Aorta (tissue), 5 donors: Measurements from ENCODE around the gene PLXNA4. TPM values are rescaled to one million over a fixed set of nuclear protein-coding genes. Genes with fewer than 3 reads are reported as not detected.

Experiments used
- ATAC-seq: fragments of 200-7000 bp; cut with Tn5 transposase; one replicate; pipeline ENCODE4 v1.9.1; 2022; ENCODE audit warnings: moderate library complexity; ENCODE audit not compliant: low FRiP score
- DNase-seq, 2 donors: peaks; one replicate each; pipeline ENCODE4 v3.0.0-alpha.2; 2020
- H3K27ac ChIP-seq, 2 donors: one replicate each; pipeline ENCODE4 v1.5.1; 2013; ENCODE audit warnings: low read length in 2 of 2, mild to moderate bottlenecking in 2 of 2, moderate library complexity in 2 of 2, control low read depth in 1 of 2, inconsistent platforms in 1 of 2, low read depth in 1 of 2
- H3K27me3 ChIP-seq, 2 donors: one replicate each; pipeline ENCODE4 v1.6.1; 2013; ENCODE audit warnings: control low read depth in 1 of 2, low read length in 1 of 2, mild to moderate bottlenecking in 1 of 2, moderate library complexity in 1 of 2; ENCODE audit not compliant: insufficient read depth in 2 of 2, control insufficient read depth in 1 of 2
- H3K36me3 ChIP-seq, 2 donors: one replicate each; pipeline ENCODE4 v1.6.1; 2013; ENCODE audit warnings: control low read depth in 1 of 2, low read length in 1 of 2, mild to moderate bottlenecking in 1 of 2; ENCODE audit not compliant: insufficient read depth in 2 of 2, control insufficient read depth in 1 of 2
- H3K4me1 ChIP-seq, 2 donors: one replicate each; pipeline ENCODE4 v1.6.1; 2013; ENCODE audit warnings: low read length in 2 of 2, control low read depth in 1 of 2, mild to moderate bottlenecking in 1 of 2, moderate library complexity in 1 of 2; ENCODE audit not compliant: insufficient read depth in 2 of 2, control insufficient read depth in 1 of 2
- H3K4me3 ChIP-seq, 2 donors: one replicate each; pipeline ENCODE4 v1.5.1; 2013; ENCODE audit warnings: low read length in 2 of 2, control low read depth in 1 of 2, mild to moderate bottlenecking in 1 of 2
- H3K9me3 ChIP-seq: one replicate; pipeline ENCODE4 v1.6.1; 2013; ENCODE audit warnings: mild to moderate bottlenecking, low read length; ENCODE audit not compliant: control insufficient read depth
- WGBS, 2 donors: extraction: QIAGEN DNeasy Blood & Tissue Kit; methylation state at CpG; one replicate each; pipeline ENCODE4 v1.1.7; 2013; 5-methylcytosine and 5-hydroxymethylcytosine counted together
- intact Hi-C, 2 donors: fragments of 100-400 bp; cut with DNase I; formaldehyde crosslinking; loops; one replicate each; pipeline versions ENCODE4 v1.14.2 to v1.15.0; 2022
- polyA plus RNA-seq, 2 donors: library from polyadenylated mRNA; stranded (reverse); fragments of 200-250 nt; gene quantifications; one replicate each; pipeline ENCODE4 v1.2.3, GENCODE V29; 2013
- total RNA-seq, 2 donors: library from RNA; stranded (reverse); fragmentation: NEBNext Ultra II Directional; extraction: Animal tissue kit (Norgen Biotek cat#: 25700); gene quantifications; one replicate each; pipeline ENCODE4 v1.2.1, GENCODE V29; 2021
- donor health status: healthy with polysubstance abuse.
- donor health status: Bipolar disorder and iron deficiency.
- donor health status: DM: no; HTN: no; CAD: no.
- donor health status: DM: no; HTN: no; CAD: no.
- donor health status: DM: yes; HTN: yes; CAD: no.

The PLXNA4 gene
- total and polyA plus RNA-seq, 4 donors = 0.59 to 30.1 (median 12.0) TPM

DNA sequence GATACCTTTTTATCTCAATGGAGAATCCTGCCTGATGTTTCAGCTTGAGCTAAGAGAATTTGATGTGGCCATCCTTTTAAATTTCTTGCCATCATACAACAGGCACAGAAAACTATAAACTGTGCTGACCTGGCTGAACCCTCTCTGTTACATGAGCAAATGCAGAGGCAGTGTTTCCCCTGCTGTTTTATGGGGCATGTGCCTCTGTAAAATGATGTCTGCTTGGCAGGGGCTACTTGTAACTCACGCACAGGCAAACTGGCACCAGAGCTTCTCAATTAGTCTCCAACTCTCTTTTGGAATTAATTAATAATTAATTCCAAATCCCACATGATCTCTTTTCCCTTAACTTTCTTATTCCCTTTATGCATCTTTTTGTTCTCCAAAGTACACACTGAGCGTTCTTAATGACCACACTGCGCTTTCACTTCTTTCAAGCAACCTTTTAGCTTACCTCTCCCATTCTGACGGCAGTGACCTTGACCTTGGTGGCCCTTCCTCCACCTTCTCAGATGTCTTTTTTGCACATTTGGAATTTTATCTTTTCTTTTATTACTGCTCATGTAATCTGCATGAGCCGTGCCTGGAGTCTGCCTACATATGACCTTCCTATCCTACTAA is 334.0 kb downstream of the PLXNA4 start:
- no peaks in the 10 kb centered on the region for H3K9me3 ChIP-seq
- peaks cover 0 to 6% of the 10 kb centered on the region in 2 donors for H3K4me1 ChIP-seq
- ATAC-seq = no peak
- no peaks in the 10 kb centered on the region for H3K36me3 ChIP-seq
- no peak overlapping the region for H3K4me3 ChIP-seq
- WGBS, 2 donors = 92 to 95% methylated on average over 5 of the region's 5 CpGs
- no peak for DNase-seq
- no peaks in the 10 kb centered on the region for H3K27me3 ChIP-seq
- no peak overlapping the region for H3K27ac ChIP-seq
- intact Hi-C loops = no loop called here

DNA sequence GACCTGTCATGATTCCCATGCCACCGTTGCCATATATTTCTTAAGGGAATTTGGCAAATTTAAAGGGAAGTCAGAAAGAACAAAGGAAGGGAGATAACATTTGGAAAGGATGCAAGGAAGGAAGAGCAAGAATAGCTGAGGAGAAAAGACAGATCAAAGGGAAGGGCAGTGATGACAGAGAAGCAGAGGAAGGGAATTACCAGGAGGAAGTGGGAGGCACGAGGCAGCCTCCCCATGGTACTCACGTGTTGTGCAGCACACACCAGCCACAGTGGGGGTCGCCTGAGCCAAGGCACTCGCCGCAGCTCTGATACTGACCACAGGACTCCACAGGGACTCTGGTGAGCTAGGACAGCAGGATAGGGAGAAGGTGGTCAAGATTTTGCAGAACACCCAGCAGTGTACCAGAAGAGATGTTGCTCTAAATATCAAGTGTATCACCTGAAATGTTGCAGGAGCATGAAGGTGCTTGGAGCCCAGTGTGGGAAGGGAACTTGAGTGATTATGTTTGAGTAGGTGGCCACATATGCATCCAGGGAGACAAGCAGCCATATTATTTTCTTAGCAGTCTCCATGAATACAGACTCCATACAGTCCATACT is 335.3 kb downstream of the PLXNA4 start:
- no peaks in the 10 kb centered on the region for H3K27me3 ChIP-seq
- H3K36me3 ChIP-seq = no peaks in the 10 kb centered on the region
- WGBS, 2 donors = 66 to 77% methylated on average over 6 of the region's 6 CpGs
- peaks cover 0 to 6% of the 10 kb centered on the region in 2 donors for H3K4me1 ChIP-seq
- no peaks in the 10 kb centered on the region for H3K9me3 ChIP-seq
- no peak for ATAC-seq
- no peak overlapping the region for H3K27ac ChIP-seq
- H3K4me3 ChIP-seq = no peak overlapping the region
- intact Hi-C loops = no loop called here
- DNase-seq = no peak

DNA sequence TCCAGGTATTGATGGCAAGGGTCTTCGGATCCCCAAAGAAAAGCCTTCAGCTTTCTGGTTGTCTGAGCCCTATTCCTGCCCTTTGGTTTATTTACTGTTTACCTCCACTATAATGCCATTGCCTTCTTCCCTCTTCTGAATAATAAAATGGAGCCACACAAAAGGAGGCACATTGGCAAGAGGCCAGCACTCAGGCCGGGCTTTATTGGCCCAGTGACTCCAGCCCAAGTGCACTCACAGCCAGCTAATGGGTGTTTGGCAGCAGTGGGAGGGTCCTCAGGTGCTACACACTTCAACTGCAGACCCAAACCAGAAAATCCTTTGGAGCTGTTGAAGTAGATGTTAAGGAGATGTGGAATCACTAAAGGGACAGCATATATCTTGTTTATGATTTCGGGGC is 336.0 kb downstream of the PLXNA4 start:
- 55 to 66% methylated on average over 3 of the region's 3 CpGs for WGBS, 2 donors
- Histone ChIP-seq H3K27ac (no peak overlapping the region), H3K9me3 (no peaks in the 10 kb centered on the region), H3K36me3 (no peaks in the 10 kb centered on the region), H3K4me1 (peaks cover 0 to 6% of the 10 kb centered on the region in 2 donors), H3K4me3 (no peak overlapping the region), H3K27me3 (no peaks in the 10 kb centered on the region)
- intact Hi-C loops = no loop called here
- DNase-seq = no peak
- ATAC-seq = no peak

GRCh38 chr7:132239422-132239994 is 336.8 kb downstream of the PLXNA4 start:
- Histone ChIP-seq H3K27ac (no peak overlapping the region), H3K9me3 (no peaks in the 10 kb centered on the region), H3K27me3 (no peaks in the 10 kb centered on the region), H3K4me3 (no peak overlapping the region), H3K4me1 (peaks cover 0 to 6% of the 10 kb centered on the region in 2 donors), H3K36me3 (no peaks in the 10 kb centered on the region)
- no peak for ATAC-seq
- intact Hi-C loops = no loop called here
- WGBS, 2 donors = 90 to 93% methylated on average over 5 of the region's 5 CpGs
- DNase-seq = no peak

DNA sequence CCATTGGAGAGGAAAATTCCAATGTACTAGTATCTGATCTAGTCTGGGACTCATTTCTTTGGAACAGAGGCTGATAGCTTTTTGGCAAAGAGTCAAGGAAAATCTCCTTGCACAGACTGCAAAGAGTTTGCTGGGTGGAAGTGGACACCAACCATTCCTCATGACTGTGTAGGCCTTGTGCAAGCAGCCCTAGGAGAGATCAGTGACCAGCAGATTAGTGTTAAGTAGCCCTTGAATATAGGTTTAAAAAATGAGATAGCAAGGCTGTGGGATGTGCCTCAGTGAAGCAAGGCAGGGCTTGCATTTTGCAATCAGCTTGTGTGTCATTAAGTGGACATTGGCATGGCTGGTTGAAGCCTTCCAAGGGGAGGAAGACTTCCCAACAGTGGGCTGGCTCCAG is 341.6 kb downstream of the PLXNA4 start:
- DNase-seq (no peak), ATAC-seq (no peak)
- Histone ChIP-seq H3K27me3 (no peaks in the 10 kb centered on the region), H3K4me3 (no peak overlapping the region), H3K27ac (no peak overlapping the region), H3K9me3 (no peaks in the 10 kb centered on the region), H3K36me3 (no peaks in the 10 kb centered on the region), H3K4me1 (no peaks in the 10 kb centered on the region)
- intact Hi-C loops = no loop called here

DNA sequence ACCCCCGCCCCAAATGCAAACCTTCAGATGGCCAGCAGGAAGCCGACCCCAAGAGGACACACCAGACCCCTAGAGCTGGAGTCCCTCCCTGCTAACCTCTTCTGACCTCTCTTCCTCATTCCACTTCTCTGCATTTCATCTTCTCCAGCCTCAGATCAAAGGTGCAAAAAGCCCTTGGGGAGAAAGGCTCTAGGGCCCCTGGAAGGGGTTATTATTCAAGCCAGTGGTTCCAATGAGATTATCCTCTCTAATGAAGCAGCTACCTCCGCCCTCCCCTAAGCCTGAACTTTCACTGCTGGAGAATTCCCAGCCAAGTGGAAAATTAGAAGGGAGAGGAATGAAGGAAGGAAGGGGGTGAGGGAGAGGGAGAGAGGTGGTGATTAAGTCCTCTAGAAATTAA is 343.9 kb downstream of the PLXNA4 start:
- H3K27me3 ChIP-seq = no peaks in the 10 kb centered on the region
- intact Hi-C loops = no loop called here
- DNase-seq (no peak), ATAC-seq (no peak)
- no peaks in the 10 kb centered on the region for H3K36me3 ChIP-seq
- no peak overlapping the region for H3K27ac ChIP-seq
- H3K9me3 ChIP-seq = no peaks in the 10 kb centered on the region
- no peaks in the 10 kb centered on the region for H3K4me1 ChIP-seq
- no peak overlapping the region for H3K4me3 ChIP-seq
- 89% methylated on average over 3 of the region's 3 CpGs for WGBS, 2 donors

DNA sequence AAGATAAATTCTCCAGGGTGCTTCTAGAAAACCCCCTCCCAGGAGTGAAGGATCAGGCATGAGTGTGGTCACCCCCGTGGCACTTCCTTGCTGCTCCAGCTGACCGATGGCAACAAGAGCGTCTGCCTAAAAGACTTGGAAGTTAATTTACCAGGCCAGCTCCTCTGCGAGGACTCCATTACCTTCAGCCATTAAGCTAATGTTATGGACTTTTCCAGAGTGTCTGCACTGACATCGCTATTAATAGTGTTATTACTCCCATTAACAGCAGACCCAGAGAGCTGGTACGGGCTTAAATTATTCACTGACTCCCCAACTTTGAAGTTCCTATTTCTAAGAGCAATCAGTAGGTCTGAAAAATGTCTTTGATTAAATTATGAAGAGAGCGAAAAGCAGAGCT is 345.8 kb downstream of the PLXNA4 start:
- no peaks in the 10 kb centered on the region for H3K9me3 ChIP-seq
- H3K27ac ChIP-seq = no peak overlapping the region
- DNase-seq = no peak
- no peaks in the 10 kb centered on the region for H3K36me3 ChIP-seq
- intact Hi-C loops = no loop called here
- 73 to 85% methylated on average over 7 of the region's 7 CpGs for WGBS, 2 donors
- ATAC-seq = no peak
- no peaks in the 10 kb centered on the region for H3K4me1 ChIP-seq
- no peak overlapping the region for H3K4me3 ChIP-seq
- H3K27me3 ChIP-seq = no peaks in the 10 kb centered on the region

GRCh38 chr7:132228240-132228639 is 348.0 kb downstream of the PLXNA4 start:
- intact Hi-C loops = no loop called here
- DNase-seq = no peak
- WGBS, 2 donors = 96 to 97% methylated on average over 14 of the region's 14 CpGs
- Histone ChIP-seq H3K4me3 (no peak overlapping the region), H3K36me3 (no peaks in the 10 kb centered on the region), H3K27me3 (no peaks in the 10 kb centered on the region), H3K4me1 (no peaks in the 10 kb centered on the region), H3K9me3 (no peaks in the 10 kb centered on the region), H3K27ac (no peak overlapping the region)
- ATAC-seq = no peak

- Histone ChIP-seq H3K4me3 (no peak overlapping the region), H3K4me1 (no peaks in the 10 kb centered on the region), H3K36me3 (peaks cover 0 to 2% of the 10 kb centered on the region in 2 donors), H3K27me3 (no peaks in the 10 kb centered on the region), H3K27ac (no peak overlapping the region), H3K9me3 (no peaks in the 10 kb centered on the region)
- intact Hi-C loops = no loop called here
- no peak for ATAC-seq
- WGBS, 2 donors = 80 to 86% methylated on average over 3 of the region's 3 CpGs
- DNase-seq = no peak
Observed at GRCh38 chr7:132226957-132227290, 349.3 kb downstream of the PLXNA4 start.
